SK-N-SH treated with all-trans-retinoic acid at 6 μM for 48 hours (cell line): ENCODE data around the gene ALG12.
"Not testable (repeated sequence)": the region's sequence is repeated elsewhere in the genome, so short reads cannot be mapped to it uniquely, and the experiment has no call there.

ENCODE experiments used
- ATAC-seq: fragments of 200-7000 bp; cut with Tn5 transposase; 3 replicates; pipeline ENCODE4 v1.9.1; 2020; ENCODE audit warnings: mild to moderate bottlenecking, moderate library complexity
- ARNTL ChIP-seq: fragments of 450-650 bp; formaldehyde crosslinking; IDR thresholded peaks from 2 replicates; pipeline ENCODE4 v1.5.0; 2020; ENCODE audit warnings: low read depth, mild to moderate bottlenecking, moderate library complexity, borderline replicate concordance
- BACH2 ChIP-seq: fragments of 250-450 bp; sonication (Bioruptor Pico); IDR thresholded peaks from 2 replicates; pipeline ENCODE4 v1.9.0; 2021; ENCODE audit warnings: mild to moderate bottlenecking, borderline replicate concordance
- CSDC2 ChIP-seq: fragments of 250-450 bp; sonication (Bioruptor Pico); IDR thresholded peaks from 2 replicates; pipeline ENCODE4 v1.5.0; 2020; ENCODE audit warnings: mild to moderate bottlenecking, moderate library complexity
- CSRNP3 ChIP-seq: fragments of 250-450 bp; sonication (Bioruptor Pico); IDR thresholded peaks from 2 replicates; pipeline ENCODE4 v1.5.1; 2021; ENCODE audit warnings: mild to moderate bottlenecking, moderate library complexity
- ESRRG ChIP-seq: fragments of 250-450 bp; sonication (Bioruptor Pico); IDR thresholded peaks from 2 replicates; pipeline ENCODE4 v1.6.1; 2021; ENCODE audit warnings: mild to moderate bottlenecking
- GLIS3 ChIP-seq: fragments of 250-450 bp; sonication (Bioruptor Pico); IDR thresholded peaks from 2 replicates; pipeline ENCODE4 v1.5.0; 2020; ENCODE audit warnings: mild to moderate bottlenecking, moderate library complexity
- ISL1 ChIP-seq: fragments of 250-450 bp; sonication (Bioruptor Pico); IDR thresholded peaks from 2 replicates; pipeline ENCODE4 v2.1.2; 2022; ENCODE audit warnings: mild to moderate bottlenecking, moderate library complexity
- OSR1 ChIP-seq: fragments of 250-450 bp; sonication (Bioruptor Pico); IDR thresholded peaks from 2 replicates; pipeline ENCODE4 v1.8.0; 2022; ENCODE audit warnings: moderate library complexity, mild to moderate bottlenecking, inconsistent platforms
- POU6F1 ChIP-seq: fragments of 250-450 bp; sonication (Bioruptor Pico); IDR thresholded peaks from 2 replicates; pipeline ENCODE4 v1.8.0; 2021; ENCODE audit warnings: low read depth, mild to moderate bottlenecking, moderate library complexity, borderline replicate concordance
- PPARA ChIP-seq: fragments of 250-450 bp; sonication (Bioruptor Pico); IDR thresholded peaks from 2 replicates; pipeline ENCODE4 v1.5.0; 2020; ENCODE audit warnings: mild to moderate bottlenecking, borderline replicate concordance
- SNAI2 ChIP-seq: fragments of 250-450 bp; sonication (Bioruptor Pico); IDR thresholded peaks from 2 replicates; pipeline ENCODE4 v1.5.0; 2020; ENCODE audit warnings: mild to moderate bottlenecking, moderate library complexity
- TCF4 ChIP-seq: fragments of 250-450 bp; sonication (Bioruptor Pico); IDR thresholded peaks from 2 replicates; pipeline ENCODE4 v1.8.0; 2021; ENCODE audit warnings: mild to moderate bottlenecking, moderate library complexity, borderline replicate concordance
- TSHZ2 ChIP-seq: fragments of 250-450 bp; sonication (Bioruptor Pico); IDR thresholded peaks from 2 replicates; pipeline ENCODE4 v1.5.0; 2020; ENCODE audit warnings: mild to moderate bottlenecking, moderate library complexity
- ZC3H10 ChIP-seq: fragments of 250-450 bp; sonication (Bioruptor Pico); IDR thresholded peaks from 2 replicates; pipeline ENCODE4 v1.5.1; 2021; ENCODE audit warnings: mild to moderate bottlenecking, moderate library complexity
- ZFP3 ChIP-seq: fragments of 250-450 bp; sonication (Bioruptor Pico); IDR thresholded peaks from 2 replicates; pipeline ENCODE4 v1.5.0; 2020; ENCODE audit warnings: mild to moderate bottlenecking, moderate library complexity
- ZFP30 ChIP-seq: fragments of 450-650 bp; formaldehyde crosslinking; IDR thresholded peaks from 2 replicates; pipeline ENCODE4 v1.5.0; 2022; ENCODE audit warnings: mild to moderate bottlenecking, moderate library complexity
- ZNF565 ChIP-seq: fragments of 450-650 bp; formaldehyde crosslinking; conservative IDR thresholded peaks from 2 replicates; pipeline ENCODE4 v1.5.0; 2020; ENCODE audit warnings: low read depth, mild to moderate bottlenecking, moderate library complexity
- ZNF70 ChIP-seq: fragments of 450-650 bp; formaldehyde crosslinking; IDR thresholded peaks from 2 replicates; pipeline ENCODE4 v1.5.0; 2020; ENCODE audit warnings: mild to moderate bottlenecking, moderate library complexity
- ZNF8 ChIP-seq: fragments of 450-650 bp; formaldehyde crosslinking; IDR thresholded peaks from 2 replicates; pipeline ENCODE4 v1.5.0; 2020; ENCODE audit warnings: mild to moderate bottlenecking, moderate library complexity
- TF ChIP-seq, protein P1 (sequence below): fragments of 250-450 bp; sonication (Bioruptor Pico); IDR thresholded peaks from 2 replicates; pipeline ENCODE4 v1.5.1; 2020; ENCODE audit warnings: low read depth, mild to moderate bottlenecking, moderate library complexity
- TF ChIP-seq, protein P2 (sequence below): fragments of 250-450 bp; sonication (Bioruptor Pico); IDR thresholded peaks from 2 replicates; pipeline ENCODE4 v1.8.0; 2020; ENCODE audit warnings: mild to moderate bottlenecking, moderate library complexity, borderline replicate concordance

Gene ALG12

GRCh38 chr22:49946612-49947295 lies 28.5 kb upstream of the ALG12 start:
- ATAC-seq = no peak
- TF ChIP-seq POU6F1 (CRISPR knock-in tag) (no peak), TCF4 (CRISPR knock-in tag) (no peak), ZFP30 (CRISPR knock-in tag) (no peak), SNAI2 (CRISPR knock-in tag) (no peak), ISL1 (CRISPR knock-in tag) (no peak), GLIS3 (CRISPR knock-in tag) (no peak)
- TF ChIP-seq, protein P1, sequence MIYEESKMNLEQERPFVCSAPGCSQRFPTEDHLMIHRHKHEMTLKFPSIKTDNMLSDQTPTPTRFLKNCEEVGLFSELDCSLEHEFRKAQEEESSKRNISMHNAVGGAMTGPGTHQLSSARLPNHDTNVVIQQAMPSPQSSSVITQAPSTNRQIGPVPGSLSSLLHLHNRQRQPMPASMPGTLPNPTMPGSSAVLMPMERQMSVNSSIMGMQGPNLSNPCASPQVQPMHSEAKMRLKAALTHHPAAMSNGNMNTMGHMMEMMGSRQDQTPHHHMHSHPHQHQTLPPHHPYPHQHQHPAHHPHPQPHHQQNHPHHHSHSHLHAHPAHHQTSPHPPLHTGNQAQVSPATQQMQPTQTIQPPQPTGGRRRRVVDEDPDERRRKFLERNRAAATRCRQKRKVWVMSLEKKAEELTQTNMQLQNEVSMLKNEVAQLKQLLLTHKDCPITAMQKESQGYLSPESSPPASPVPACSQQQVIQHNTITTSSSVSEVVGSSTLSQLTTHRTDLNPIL (CRISPR knock-in tag) = no peak

DNA sequence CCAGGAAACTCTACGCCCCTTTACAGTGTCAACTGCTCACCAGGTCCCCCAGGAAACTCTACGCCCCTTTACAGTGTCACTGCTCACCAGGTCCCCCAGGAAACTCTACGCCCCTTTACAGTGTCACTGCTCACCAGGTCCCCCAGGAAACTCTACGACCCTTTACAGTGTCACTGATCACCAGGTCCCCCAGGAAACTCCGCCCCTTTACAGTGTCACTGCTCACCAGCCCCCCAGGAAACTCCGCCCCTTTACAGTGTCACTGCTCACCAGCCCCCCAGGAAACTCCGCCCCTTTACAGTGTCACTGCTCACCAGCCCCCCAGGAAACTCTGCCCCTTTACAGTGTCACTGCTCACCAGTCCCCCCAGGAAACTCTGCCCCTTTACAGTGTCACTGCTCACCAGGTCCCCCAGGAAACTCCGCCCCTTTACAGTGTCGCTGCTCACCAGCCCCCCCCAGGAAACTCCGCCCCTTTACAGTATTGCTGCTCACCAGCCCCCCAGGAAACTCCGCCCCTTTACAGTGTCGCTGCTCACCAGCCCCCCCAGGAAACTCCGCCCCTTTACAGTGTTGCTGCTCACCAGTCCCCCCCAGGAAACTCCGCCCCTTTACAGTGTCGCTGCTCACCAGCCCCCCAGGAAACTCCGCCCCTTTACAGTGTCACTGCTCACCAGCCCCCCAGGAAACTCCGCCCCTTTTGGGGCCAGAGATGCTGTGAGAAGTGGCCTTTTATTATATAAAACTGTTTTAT lies 27.0 kb upstream of the ALG12 start:
- not testable (repeated sequence) for ATAC-seq

- no peak for TF ChIP-seq ISL1 (CRISPR knock-in tag)
- no peak for TF ChIP-seq TSHZ2
- no peak for TF ChIP-seq ESRRG (CRISPR knock-in tag)
- no peak for TF ChIP-seq ZNF565 (CRISPR knock-in tag)
- TF ChIP-seq OSR1 = no peak
- no peak for TF ChIP-seq ZFP3 (CRISPR knock-in tag)
- no peak for TF ChIP-seq ARNTL (CRISPR knock-in tag)
- TF ChIP-seq POU6F1 (CRISPR knock-in tag) = no peak
- TF ChIP-seq, protein P2, sequence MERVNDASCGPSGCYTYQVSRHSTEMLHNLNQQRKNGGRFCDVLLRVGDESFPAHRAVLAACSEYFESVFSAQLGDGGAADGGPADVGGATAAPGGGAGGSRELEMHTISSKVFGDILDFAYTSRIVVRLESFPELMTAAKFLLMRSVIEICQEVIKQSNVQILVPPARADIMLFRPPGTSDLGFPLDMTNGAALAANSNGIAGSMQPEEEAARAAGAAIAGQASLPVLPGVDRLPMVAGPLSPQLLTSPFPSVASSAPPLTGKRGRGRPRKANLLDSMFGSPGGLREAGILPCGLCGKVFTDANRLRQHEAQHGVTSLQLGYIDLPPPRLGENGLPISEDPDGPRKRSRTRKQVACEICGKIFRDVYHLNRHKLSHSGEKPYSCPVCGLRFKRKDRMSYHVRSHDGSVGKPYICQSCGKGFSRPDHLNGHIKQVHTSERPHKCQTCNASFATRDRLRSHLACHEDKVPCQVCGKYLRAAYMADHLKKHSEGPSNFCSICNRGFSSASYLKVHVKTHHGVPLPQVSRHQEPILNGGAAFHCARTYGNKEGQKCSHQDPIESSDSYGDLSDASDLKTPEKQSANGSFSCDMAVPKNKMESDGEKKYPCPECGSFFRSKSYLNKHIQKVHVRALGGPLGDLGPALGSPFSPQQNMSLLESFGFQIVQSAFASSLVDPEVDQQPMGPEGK = no peak
- TF ChIP-seq ZNF8 (CRISPR knock-in tag) = no peak
- no peak for TF ChIP-seq CSRNP3 (CRISPR knock-in tag)
- no peak for TF ChIP-seq ZC3H10
- no peak for TF ChIP-seq ZNF70 (CRISPR knock-in tag)
- no peak for TF ChIP-seq TCF4 (CRISPR knock-in tag)
- TF ChIP-seq CSDC2 (CRISPR knock-in tag) = no peak
- TF ChIP-seq ZFP30 (CRISPR knock-in tag) = no peak
- no peak for TF ChIP-seq BACH2 (CRISPR knock-in tag)
- no peak for TF ChIP-seq PPARA (CRISPR knock-in tag)
- no peak for TF ChIP-seq SNAI2 (CRISPR knock-in tag)
- TF ChIP-seq, protein P1 (CRISPR knock-in tag) = no peak
- ATAC-seq = no peak; the same call in 2 of the 3 replicates
Measured at GRCh38 chr22:49944399-49944891, 26.2 kb upstream of the ALG12 start.
